HS-5 (cell line): ENCODE results near the gene MGA.

Experiments
- DNase-seq: peaks from one replicate; pipeline ENCODE4 v3.0.0-alpha.2; 2012; ENCODE audit warnings: low read depth

Gene MGA

DNA sequence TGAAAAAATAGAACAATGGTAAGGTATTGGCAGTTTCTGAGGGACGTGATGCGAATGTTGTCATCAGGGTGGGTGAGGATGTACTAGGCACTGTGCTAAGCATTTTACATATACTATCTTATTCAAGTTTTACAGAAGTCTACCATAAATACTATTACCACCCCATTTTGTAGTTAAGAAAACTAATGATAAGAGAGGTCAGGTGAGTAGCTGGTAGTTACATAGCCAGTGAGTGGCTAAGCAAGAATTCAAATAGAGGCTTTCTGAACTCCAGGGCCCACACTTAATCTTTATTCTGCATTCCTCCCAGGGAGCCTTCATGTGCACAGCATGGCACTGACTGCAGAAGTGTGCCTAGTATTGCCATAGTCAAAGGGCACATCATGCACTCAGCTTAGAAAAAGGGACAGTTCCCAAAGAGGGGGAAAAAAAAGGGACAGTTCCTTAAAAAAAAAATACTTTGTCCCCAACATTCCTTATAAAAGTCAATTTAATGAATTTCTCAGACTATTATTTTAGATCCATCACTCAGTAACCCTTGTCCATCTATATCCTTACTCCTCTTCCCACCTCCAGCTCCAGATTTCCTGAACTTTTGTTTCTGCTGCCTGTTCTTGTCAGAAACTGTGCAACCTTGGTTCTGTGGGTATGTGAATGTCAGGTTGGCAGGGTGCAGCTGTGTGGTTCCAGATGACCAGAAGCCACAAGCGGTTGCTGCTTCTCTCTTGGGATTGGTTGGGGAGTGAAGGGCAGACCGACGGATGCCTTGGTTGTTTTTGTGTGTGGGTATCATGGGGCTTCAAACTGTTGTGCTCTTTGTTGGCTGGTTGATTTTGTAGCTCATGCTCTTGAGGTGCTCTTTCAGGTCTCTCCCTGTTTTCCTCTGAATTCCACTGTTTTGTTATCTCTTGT, 122.4 kb downstream of the MGA start:
- no peak for DNase-seq

- no peak for DNase-seq
Observed at GRCh38 chr15:41783296-41783695, 123.1 kb downstream of the MGA start.

GRCh38 chr15:41788262-41788661, 128.1 kb downstream of the MGA start:
- DNase-seq = no peak

- no peak for DNase-seq
Observed at GRCh38 chr15:41789236-41789635, 129.0 kb downstream of the MGA start.

GRCh38 chr15:41789662-41790061, 129.5 kb downstream of the MGA start:
- no peak for DNase-seq

- no peak for DNase-seq
Observed at GRCh38 chr15:41790169-41790568, 130.0 kb downstream of the MGA start.

DNA sequence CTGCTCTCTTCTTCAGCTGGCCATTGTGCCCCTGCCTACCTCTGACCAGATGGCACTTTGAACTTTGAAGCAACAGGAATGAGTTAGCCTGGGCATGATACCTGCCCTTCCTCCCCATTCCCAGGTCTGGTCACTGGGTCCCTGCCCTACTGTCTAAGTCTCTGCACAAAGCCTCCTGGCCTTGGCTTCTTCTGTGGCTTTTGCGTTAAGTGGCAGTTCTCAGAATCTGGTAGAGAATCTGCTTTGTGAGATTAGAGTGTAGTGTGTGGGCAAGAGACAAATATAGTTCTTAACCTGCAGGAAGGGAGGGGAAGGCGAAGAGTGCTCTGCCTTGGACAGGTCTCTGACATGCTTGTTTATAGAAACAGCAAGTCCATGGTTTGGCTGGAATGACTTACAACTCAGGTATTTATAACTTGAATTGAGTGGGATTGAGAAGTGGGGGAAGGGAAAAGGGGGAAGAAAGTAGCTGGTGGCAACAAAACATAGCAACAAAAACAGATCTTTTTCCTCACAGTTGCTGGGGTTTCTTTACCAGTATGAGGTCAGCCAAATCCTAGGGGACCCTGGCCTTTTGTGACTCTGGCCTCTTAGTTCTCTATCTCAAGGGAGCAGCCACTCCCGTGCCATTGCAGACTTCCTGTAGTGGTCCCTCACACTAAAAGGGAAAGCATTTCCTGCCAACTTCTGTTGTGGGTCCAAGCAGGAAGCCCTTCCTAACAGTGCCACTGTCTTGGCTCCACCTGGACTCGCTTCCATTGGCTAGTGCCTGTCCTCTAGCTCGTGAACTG, 130.7 kb downstream of the MGA start:
- DNase-seq = peak; percentile 61

- no peak for DNase-seq
Observed at GRCh38 chr15:41791547-41791937, 131.3 kb downstream of the MGA start.

DNA sequence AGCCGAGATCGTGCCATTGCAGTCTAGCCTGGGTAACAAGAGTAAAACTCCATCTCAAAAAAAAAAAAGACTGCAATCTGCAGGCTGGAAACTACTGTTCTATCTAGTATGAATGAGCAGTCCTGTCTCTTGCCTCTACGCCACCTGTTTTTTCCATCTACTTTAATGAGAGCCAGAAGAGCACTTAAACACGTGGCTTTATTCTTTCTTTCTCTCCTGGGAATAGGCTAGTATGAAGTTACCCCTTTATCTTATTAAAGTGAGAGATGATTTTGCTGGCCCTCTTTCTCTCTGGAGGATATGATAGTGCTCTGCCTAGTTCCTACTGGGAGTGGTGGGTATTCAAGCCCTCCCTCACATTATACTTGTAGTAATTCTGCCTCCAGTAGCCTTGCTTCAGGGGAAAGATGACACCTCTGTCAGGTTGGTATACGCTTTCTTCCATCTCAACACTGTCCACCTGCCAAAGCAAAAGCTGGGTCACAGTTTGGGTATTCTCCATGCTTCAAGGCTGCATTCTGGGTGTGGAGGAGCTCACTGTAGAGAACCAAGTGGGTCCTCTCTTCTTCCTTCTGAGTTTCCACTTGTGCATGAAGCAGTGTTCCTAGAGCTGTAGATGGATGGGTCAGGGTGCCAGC, 131.9 kb downstream of the MGA start:
- DNase-seq = no peak

- DNase-seq = no peak
Observed at GRCh38 chr15:41794081-41794480, 133.9 kb downstream of the MGA start.

GRCh38 chr15:41795996-41796856, 136.0 kb downstream of the MGA start:
- DNase-seq = no peak

DNA sequence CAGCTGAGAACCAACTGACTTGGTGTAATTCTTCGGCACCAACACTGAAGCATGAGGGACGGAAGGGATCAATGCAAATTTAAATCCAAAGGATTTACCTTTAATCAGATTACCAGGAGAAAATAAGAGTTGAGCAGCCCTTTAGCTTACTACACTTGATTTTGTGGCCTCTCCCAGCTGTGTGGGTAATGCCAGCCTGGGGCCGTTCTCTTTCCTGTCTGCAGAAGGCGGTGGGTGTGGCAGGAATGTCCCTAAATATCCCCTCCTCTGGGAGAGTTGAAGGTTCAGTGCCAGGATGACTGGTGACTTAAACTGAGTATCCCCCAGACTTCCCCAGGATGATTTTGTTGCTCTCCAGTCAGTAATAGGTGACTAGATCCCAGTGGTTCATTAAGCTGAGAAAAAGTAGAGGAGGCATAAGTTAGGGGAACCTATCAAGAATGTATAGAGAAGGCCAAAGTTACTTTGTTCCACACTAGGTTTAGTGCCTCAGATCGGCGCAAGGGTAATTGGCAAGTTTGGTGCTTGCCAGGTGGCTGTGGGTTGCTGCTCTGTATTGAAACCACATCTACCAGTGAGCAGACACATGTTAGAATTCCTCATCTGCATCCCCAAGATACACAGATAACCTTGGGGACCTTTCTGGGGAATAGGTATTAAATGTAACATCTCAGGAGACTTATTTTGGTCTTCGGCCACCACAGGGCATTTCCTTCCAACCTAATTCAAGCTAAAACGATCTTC, 137.2 kb downstream of the MGA start:
- no peak for DNase-seq

GRCh38 chr15:41798607-41799487, 138.6 kb downstream of the MGA start:
- DNase-seq = peak; percentile 39

DNA sequence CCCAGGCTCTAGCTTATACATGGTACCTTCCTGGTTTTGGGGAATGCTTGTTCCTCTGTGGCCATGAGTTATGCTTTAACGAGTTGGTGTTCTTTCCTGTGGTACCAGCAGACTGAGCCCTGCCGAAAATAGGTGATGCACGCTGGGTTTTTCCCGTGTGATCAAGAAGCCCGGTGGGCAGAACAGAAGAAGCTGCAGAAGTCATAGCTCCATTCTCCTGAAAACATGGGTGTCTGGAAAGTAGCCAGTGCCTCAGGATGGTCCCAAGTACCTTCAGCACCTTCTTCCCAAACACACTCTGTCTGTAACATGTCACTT, 139.2 kb downstream of the MGA start:
- no peak for DNase-seq

DNA sequence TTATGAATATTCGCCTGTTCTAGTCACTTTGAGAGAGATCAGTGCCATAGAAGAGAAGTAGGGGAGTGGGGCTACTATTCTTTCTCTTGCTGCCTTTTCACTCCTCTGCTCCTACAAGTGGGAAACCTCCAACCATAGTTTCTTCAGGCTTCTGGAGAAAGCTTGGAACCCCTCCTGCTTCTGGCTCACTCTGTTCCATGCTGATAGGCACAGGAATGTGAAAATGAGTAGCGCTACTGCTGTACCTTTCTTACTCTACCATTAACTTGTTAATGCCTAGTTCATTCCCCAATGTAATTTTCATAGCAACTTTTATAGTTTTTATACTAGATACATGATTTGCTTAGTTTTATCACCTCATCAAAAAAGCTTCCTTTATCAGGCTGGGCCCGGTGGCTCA, 141.0 kb downstream of the MGA start:
- no peak for DNase-seq

GRCh38 chr15:41801850-41802455, 141.7 kb downstream of the MGA start:
- peak; percentile 43 for DNase-seq

- DNase-seq = no peak
Observed at GRCh38 chr15:41804361-41804760, 144.2 kb downstream of the MGA start.

DNA sequence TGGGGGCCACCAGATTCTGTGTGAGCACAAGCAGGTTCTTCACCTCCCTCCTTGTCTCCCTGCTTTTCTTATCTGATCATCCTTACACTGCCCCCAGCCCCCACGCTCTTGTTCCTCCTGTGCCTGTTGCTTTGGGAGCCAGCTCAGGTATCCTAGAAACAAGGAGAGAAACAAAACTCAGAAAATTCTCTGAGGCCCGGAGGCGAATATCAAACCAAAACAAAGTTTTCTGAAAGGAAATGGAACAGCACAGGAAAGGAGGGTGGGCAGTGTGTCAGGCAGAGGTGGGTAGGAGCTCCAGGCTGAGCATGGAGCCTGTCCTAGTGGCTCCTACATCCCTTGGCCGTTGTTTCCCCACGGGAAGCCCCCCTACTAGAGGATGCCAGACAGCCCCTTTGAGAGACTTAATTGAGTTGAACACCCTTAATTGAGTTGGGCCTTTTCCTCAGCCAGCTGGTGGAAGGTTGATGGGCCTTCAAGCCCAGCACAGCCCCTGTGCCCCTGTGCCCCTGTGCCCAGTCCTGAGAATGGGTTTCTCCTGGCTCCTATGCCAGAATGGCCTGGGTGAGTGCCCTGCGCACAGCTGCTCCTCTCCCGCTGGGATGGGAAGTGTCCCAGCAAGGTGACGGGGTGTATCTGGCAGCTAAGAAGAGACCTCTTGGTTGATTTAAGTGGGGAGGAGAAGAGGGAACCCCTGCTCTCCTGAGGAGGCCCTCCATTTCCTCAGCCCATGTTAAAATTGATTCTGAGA, 144.9 kb downstream of the MGA start:
- DNase-seq = no peak

DNA sequence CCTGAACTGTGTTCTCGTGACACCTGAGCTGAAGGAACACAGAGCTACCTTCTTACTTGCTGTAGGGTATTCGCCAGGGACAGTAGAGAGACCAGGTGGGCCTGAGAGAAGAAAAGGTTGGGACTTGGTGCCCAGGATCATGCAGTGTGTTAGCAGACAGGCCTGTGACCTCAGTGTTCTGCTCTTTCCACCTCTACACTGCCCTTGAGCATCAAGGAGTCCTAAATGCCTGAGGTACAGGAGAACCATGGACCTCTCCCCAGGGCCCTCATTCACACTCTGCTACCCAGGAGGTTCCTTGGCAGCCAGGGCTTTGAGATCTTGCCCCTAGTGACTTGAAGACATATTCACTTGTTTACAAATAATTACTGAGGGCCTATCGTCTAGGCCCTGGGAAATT, 145.5 kb downstream of the MGA start:
- no peak for DNase-seq
